H9 (cell line): ENCODE measurements around the gene RANBP6. TPM values are rescaled to one million over a fixed set of nuclear protein-coding genes. Genes with fewer than 3 reads are reported as not detected.

ENCODE experiments used
- DNase-seq: peaks from one replicate; pipeline ENCODE4 v3.0.0-alpha.2; 2017
- H2AFZ ChIP-seq: one replicate; pipeline ENCODE4 v1.6.1; 2013; ENCODE audit warnings: mild to moderate bottlenecking, low read length, control low read depth, moderate library complexity
- H2AK5ac ChIP-seq: 2 replicates; pipeline ENCODE4 v1.6.1; 2013; ENCODE audit warnings: low read length, control low read depth, mixed read lengths; ENCODE audit not compliant: insufficient read length
- H2BK120ac ChIP-seq: one replicate; pipeline ENCODE4 v1.6.1; 2013; ENCODE audit warnings: low read depth, mild to moderate bottlenecking, low read length, control low read depth, inconsistent platforms; ENCODE audit not compliant: poor library complexity, severe bottlenecking
- H2BK12ac ChIP-seq: 2 replicates; pipeline ENCODE4 v1.6.1; 2013; ENCODE audit warnings: low read length, control low read depth, mixed read lengths, low read depth; ENCODE audit not compliant: insufficient read length
- H2BK15ac ChIP-seq: 2 replicates; pipeline ENCODE4 v1.6.1; 2013; ENCODE audit warnings: low read depth, low read length, control low read depth
- H2BK20ac ChIP-seq: one replicate; pipeline ENCODE4 v1.6.1; 2013; ENCODE audit warnings: low read depth, mild to moderate bottlenecking, low read length, control low read depth, inconsistent platforms; ENCODE audit not compliant: poor library complexity, severe bottlenecking
- H2BK5ac ChIP-seq: 2 replicates; pipeline ENCODE4 v1.6.1; 2013; ENCODE audit warnings: low read length, control low read depth, mixed read lengths; ENCODE audit not compliant: insufficient read length
- H3K14ac ChIP-seq: 2 replicates; pipeline ENCODE4 v1.6.1; 2013; ENCODE audit warnings: low read length, control low read depth; ENCODE audit not compliant: insufficient read depth
- H3K18ac ChIP-seq: 2 replicates; pipeline ENCODE4 v1.6.1; 2013; ENCODE audit warnings: low read depth, mild to moderate bottlenecking, mixed read lengths, low read length, control low read depth; ENCODE audit not compliant: insufficient read length
- H3K23ac ChIP-seq: 2 replicates; pipeline ENCODE4 v1.6.1; 2013; ENCODE audit warnings: low read length, control low read depth, mixed read lengths, low read depth; ENCODE audit not compliant: insufficient read length
- H3K23me2 ChIP-seq: 2 replicates; pipeline ENCODE4 v1.6.1; 2013; ENCODE audit warnings: low read depth, mild to moderate bottlenecking, mixed read lengths, low read length, control low read depth; ENCODE audit not compliant: insufficient read length, poor library complexity, severe bottlenecking
- H3K27ac ChIP-seq: 2 replicates; pipeline ENCODE4 v1.5.1; 2013; ENCODE audit warnings: low read length, control low read depth, mixed read lengths, low read depth; ENCODE audit not compliant: insufficient read length
- H3K27me3 ChIP-seq: 2 replicates; pipeline ENCODE4 v1.6.1; 2013; ENCODE audit warnings: low read length, control low read depth, inconsistent platforms; ENCODE audit not compliant: insufficient read depth
- H3K4ac ChIP-seq: 2 replicates; pipeline ENCODE4 v1.6.1; 2013; ENCODE audit warnings: low read depth, mild to moderate bottlenecking, control low read depth, inconsistent platforms, low read length, moderate library complexity
- H3K4me1 ChIP-seq: 2 replicates; pipeline ENCODE4 v1.6.1; 2013; ENCODE audit warnings: low read length, control low read depth, inconsistent platforms; ENCODE audit not compliant: insufficient read depth
- H3K4me2 ChIP-seq: 2 replicates; pipeline ENCODE4 v1.6.1; 2013; ENCODE audit warnings: low read length, control low read depth, mixed read lengths; ENCODE audit not compliant: insufficient read length, insufficient read depth
- H3K56ac ChIP-seq: 2 replicates; pipeline ENCODE4 v1.6.1; 2013; ENCODE audit warnings: low read depth, mild to moderate bottlenecking, mixed read lengths, low read length, control low read depth; ENCODE audit not compliant: insufficient read length
- H3K79me1 ChIP-seq: 2 replicates; pipeline ENCODE4 v1.6.1; 2013; ENCODE audit warnings: low read depth, mild to moderate bottlenecking, moderate library complexity, low read length, control low read depth, inconsistent platforms; ENCODE audit not compliant: insufficient read depth, poor library complexity, severe bottlenecking
- H3K79me2 ChIP-seq: 2 replicates; pipeline ENCODE4 v1.6.1; 2013; ENCODE audit warnings: low read length, control low read depth, inconsistent platforms; ENCODE audit not compliant: insufficient read depth
- H3K9ac ChIP-seq: 2 replicates; pipeline ENCODE4 v1.6.1; 2013; ENCODE audit warnings: low read length, control low read depth, mixed read lengths; ENCODE audit not compliant: insufficient read length; ENCODE audit errors: extremely low read depth
- H3K9me3 ChIP-seq: one replicate; pipeline ENCODE4 v1.6.1; 2013; ENCODE audit warnings: low read depth, low read length, inconsistent platforms; ENCODE audit not compliant: control insufficient read depth
- H3T11ph ChIP-seq: one replicate; pipeline ENCODE4 v1.6.1; 2013; ENCODE audit warnings: mild to moderate bottlenecking, low read length, control low read depth, inconsistent platforms
- H4K20me1 ChIP-seq: one replicate; pipeline ENCODE4 v1.6.1; 2013; ENCODE audit not compliant: control insufficient read depth, insufficient read length, insufficient read depth
- H4K5ac ChIP-seq: 2 replicates; pipeline ENCODE4 v1.6.1; 2013; ENCODE audit warnings: low read depth, mild to moderate bottlenecking, mixed read lengths, low read length, control low read depth; ENCODE audit not compliant: insufficient read length
- H4K8ac ChIP-seq: replicated peaks from 2 replicates; pipeline ENCODE4 v1.6.1; 2013; ENCODE audit warnings: low read length, control low read depth, mixed read lengths, low read depth; ENCODE audit not compliant: insufficient read length
- H4K91ac ChIP-seq: 2 replicates; pipeline ENCODE4 v1.6.1; 2013; ENCODE audit warnings: low read depth, mild to moderate bottlenecking, moderate library complexity, mixed read lengths, low read length, control low read depth; ENCODE audit not compliant: insufficient read length
- H3K27ac Mint-ChIP-seq, 3 experiments: 2 replicates in 2 of 3; 3 replicates in 1 of 3; pipeline ENCODE4 v1.8.0; 2020 to 2021; ENCODE audit warnings: mixed read lengths in 3 of 3, mild to moderate bottlenecking in 1 of 3, moderate library complexity in 1 of 3
- H3K27me3 Mint-ChIP-seq: 2 replicates; pipeline ENCODE4 v1.8.0; 2021; ENCODE audit warnings: low read depth, mild to moderate bottlenecking, moderate library complexity, mixed read lengths
- H3K36me3 Mint-ChIP-seq, 3 experiments: 2 replicates in 2 of 3; 3 replicates in 1 of 3; pipeline ENCODE4 v1.8.0; 2020 to 2021; ENCODE audit warnings: low read depth in 3 of 3, mixed read lengths in 3 of 3; ENCODE audit not compliant: insufficient read depth in 1 of 3
- H3K4me1 Mint-ChIP-seq, 2 experiments: 2 replicates each; pipeline ENCODE4 v1.8.0; 2020; ENCODE audit warnings: mixed read lengths in 2 of 2
- H3K4me3 Mint-ChIP-seq, 2 experiments: 2 replicates in 1 of 2; 3 replicates in 1 of 2; pipeline ENCODE4 v1.8.0; 2020 to 2021; ENCODE audit warnings: mild to moderate bottlenecking in 2 of 2, mixed read lengths in 2 of 2, moderate library complexity in 1 of 2
- H3K9me3 Mint-ChIP-seq, 2 experiments: 2 replicates in 1 of 2; 3 replicates in 1 of 2; pipeline ENCODE4 v1.8.0; 2020; ENCODE audit warnings: mild to moderate bottlenecking in 2 of 2, mixed read lengths in 2 of 2, moderate library complexity in 1 of 2
- CTCF ChIP-seq: fragments of 200-600 bp; sonication (generic); conservative IDR thresholded peaks from 3 replicates; pipeline ENCODE4 v1.8.0; 2021; ENCODE audit warnings: antibody characterized with exemption, mild to moderate bottlenecking
- WGBS: extraction: QIAGEN DNeasy Blood & Tissue Kit; methylation state at CpG from one replicate; pipeline ENCODE4 v1.1.7; 2013; ENCODE audit warnings: missing lambda C conversion rate, low lambda C conversion rate, mixed read lengths; ENCODE audit not compliant: insufficient read length; ENCODE audit errors: extremely low coverage; 5-methylcytosine and 5-hydroxymethylcytosine counted together
- total RNA-seq: library from RNA; stranded (reverse); gene quantifications from 2 replicates; pipeline ENCODE4 v1.2.1, GENCODE V29; 2021

Gene RANBP6
- total RNA-seq, 1 experiment from 2014 or later, result 19.1 TPM

- Mint-ChIP-seq H3K4me3 (no peak overlapping the region), H3K27ac (no peak overlapping the region), H3K36me3 (no peaks in the 10 kb centered on the region), H3K4me1 (peaks cover 10 to 14% of the 10 kb centered on the region in 2 experiments), H3K27me3 (no peaks in the 10 kb centered on the region), H3K9me3 (no peaks in the 10 kb centered on the region)
- Histone ChIP-seq H4K91ac (no peak overlapping the region), H2AFZ (no peak overlapping the region), H4K20me1 (no peaks in the 10 kb centered on the region), H3K9me3 (no peaks in the 10 kb centered on the region), H2BK120ac (no peak overlapping the region), H3K27ac (no peak overlapping the region), H2BK15ac (no peak overlapping the region), H3K18ac (no peak overlapping the region), H3K4me1 (no peaks in the 10 kb centered on the region), H3K4ac (no peak overlapping the region), H3K56ac (no peak overlapping the region), H3K14ac (no peak overlapping the region), H3K23ac (no peak overlapping the region), H3K4me2 (no peak overlapping the region), H4K8ac (no peak overlapping the region), H4K5ac (no peak overlapping the region), H3K79me1 (no peaks in the 10 kb centered on the region), H3K79me2 (no peaks in the 10 kb centered on the region), H2BK12ac (no peak overlapping the region), H2BK20ac (no peak overlapping the region), H2AK5ac (no peak overlapping the region), H3K9ac (no peak overlapping the region), H3K27me3 (no peaks in the 10 kb centered on the region), H3T11ph (no peak overlapping the region), H2BK5ac (no peak overlapping the region), H3K23me2 (no peaks in the 10 kb centered on the region)
- no CpG with 5 or more reads among the region's 2 CpGs for WGBS
- TF ChIP-seq CTCF, result no peak
- DNase-seq, result no peak
Measured at GRCh38 chr9:5999443-6000101, 15.9 kb downstream of the RANBP6 start.
